ENCODE data around the gene MYOM3. TPM values are rescaled to one million over a fixed set of nuclear protein-coding genes. Genes with fewer than 3 reads are reported as not detected.

The MYOM3 gene
- total RNA-seq, 1 donor from 2014 or later, result 0.25 TPM

DNA sequence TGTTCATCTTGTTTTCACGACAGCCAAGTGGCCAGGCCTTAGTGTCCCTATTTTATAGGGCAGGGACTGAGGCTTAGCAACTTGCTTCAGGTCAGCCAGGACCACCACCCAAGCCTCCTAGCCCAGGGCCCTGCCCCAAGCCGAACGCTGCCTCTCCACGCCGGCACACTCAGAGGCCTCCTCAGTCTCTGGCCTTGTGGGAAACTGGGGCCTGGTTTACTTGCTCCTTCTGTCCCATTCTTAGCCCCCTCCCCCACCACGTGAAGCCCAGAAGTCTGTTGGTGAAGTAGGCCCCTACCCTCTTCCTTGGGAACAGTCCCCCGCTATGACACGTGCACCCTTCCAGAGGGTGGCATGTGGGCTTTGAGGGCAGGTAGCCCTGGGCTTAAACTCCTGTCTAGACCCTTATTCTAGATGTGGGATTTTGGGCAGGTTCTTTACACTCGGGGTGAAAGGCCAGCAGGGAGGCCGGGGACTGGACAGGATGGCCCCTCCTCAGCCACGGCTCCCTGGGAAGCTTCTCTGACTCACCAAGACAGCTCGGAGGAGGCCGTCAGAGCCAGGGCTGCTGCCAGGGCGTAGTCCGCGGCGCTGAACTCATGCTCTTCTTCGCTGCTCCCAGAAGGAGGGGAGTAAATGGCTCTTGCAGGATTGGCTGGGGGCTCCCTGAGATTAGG lies 4.3 kb downstream of the MYOM3 start:
- H3K27me3 ChIP-seq, result no peaks in the 10 kb centered on the region
- DNase-seq (ENCODE audit: extremely low spot score in 2 of 2), result no peak
- intact Hi-C loops (cut with DNase I), result no loop called here
- H3K4me1 ChIP-seq, result peaks cover 36% of the 10 kb centered on the region
- TF ChIP-seq POLR2AphosphoS5 (IDR thresholded peaks at IDR 0.05; ENCODE audit: insufficient read depth in 1 of 2, low read depth in 1 of 2) (no peak), POLR2A (IDR thresholded peaks at IDR 0.05) (no peak)
- TF ChIP-seq, protein P1, sequence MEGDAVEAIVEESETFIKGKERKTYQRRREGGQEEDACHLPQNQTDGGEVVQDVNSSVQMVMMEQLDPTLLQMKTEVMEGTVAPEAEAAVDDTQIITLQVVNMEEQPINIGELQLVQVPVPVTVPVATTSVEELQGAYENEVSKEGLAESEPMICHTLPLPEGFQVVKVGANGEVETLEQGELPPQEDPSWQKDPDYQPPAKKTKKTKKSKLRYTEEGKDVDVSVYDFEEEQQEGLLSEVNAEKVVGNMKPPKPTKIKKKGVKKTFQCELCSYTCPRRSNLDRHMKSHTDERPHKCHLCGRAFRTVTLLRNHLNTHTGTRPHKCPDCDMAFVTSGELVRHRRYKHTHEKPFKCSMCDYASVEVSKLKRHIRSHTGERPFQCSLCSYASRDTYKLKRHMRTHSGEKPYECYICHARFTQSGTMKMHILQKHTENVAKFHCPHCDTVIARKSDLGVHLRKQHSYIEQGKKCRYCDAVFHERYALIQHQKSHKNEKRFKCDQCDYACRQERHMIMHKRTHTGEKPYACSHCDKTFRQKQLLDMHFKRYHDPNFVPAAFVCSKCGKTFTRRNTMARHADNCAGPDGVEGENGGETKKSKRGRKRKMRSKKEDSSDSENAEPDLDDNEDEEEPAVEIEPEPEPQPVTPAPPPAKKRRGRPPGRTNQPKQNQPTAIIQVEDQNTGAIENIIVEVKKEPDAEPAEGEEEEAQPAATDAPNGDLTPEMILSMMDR (IDR thresholded peaks at IDR 0.05), result no peak
- no peak overlapping the region for H3K4me3 ChIP-seq
- no peak overlapping the region for H3K27ac ChIP-seq
- H3K9me3 ChIP-seq, result no peaks in the 10 kb centered on the region
- H3K36me3 ChIP-seq, result no peaks in the 10 kb centered on the region

DNA sequence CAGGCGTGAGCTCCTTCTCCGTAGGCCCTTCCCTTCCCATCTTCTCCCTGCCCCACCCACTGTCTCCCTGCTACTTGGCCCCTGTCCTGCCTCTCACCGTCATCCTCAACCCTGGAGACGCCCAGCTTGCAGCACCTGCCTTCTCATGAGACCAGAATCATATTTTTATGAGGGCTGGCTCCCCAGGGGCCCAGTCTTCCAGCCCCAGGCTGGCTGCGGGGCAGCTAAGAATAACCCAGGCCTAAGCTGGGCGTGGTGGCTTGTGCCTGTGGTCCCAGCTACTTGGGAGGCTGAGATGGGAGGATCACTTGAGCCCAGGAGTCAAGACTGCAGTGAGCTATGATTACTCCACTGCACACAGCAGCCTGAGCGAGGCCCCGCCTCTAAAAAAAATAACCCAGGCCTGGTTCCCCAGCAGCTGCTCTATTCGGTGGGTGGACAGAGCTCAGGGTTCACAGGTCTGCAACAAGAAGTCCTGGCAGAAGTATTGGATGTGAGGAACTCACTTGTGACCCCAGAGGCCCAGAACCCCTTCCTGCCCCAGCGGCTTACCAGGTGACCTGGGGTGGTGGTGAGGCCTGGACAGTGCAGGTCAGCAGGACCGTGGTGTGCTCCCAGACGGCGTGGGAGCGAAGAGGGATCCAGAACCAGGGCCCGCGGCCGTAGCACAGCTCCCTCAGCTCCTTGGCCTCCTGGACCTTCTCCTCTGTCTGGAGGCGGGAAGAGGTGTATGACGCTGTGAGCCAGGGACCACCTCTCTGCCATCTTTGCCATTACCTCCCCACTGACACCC lies 6.4 kb downstream of the MYOM3 start:
- no peaks in the 10 kb centered on the region for H3K36me3 ChIP-seq
- no peak for DNase-seq (ENCODE audit: extremely low spot score in 2 of 2)
- no peaks in the 10 kb centered on the region for H3K9me3 ChIP-seq
- peaks cover 16% of the 10 kb centered on the region for H3K4me1 ChIP-seq
- no peak for TF ChIP-seq POLR2A (IDR thresholded peaks at IDR 0.05)
- TF ChIP-seq POLR2AphosphoS5 (IDR thresholded peaks at IDR 0.05; ENCODE audit: insufficient read depth in 1 of 2, low read depth in 1 of 2), result no peak
- TF ChIP-seq, protein P1 (IDR thresholded peaks at IDR 0.05), result no peak
- no peak overlapping the region for H3K4me3 ChIP-seq
- no peaks in the 10 kb centered on the region for H3K27me3 ChIP-seq
- H3K27ac ChIP-seq, result no peak overlapping the region
- intact Hi-C loops (cut with DNase I), result no loop called here

DNA sequence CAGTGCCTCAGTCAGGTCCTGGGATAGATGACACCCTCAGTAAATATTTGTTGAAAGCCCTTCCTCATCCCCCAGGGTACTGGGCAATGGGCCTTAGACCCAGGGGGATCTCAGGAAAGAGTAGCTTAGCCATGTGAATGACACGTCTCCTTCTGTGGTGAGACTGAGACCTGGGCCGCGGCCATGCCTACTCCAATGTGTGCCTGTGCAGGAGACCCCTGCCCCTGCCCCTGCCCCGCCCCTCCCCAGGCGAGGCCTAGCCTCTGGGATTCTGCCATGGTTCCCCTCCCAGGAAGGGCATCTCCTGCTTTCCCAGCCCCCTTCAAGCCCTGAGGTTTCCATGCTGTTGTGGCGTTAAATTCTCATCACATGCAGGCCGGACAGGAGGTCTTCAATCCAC lies 7.1 kb downstream of the MYOM3 start:
- DNase-seq (ENCODE audit: extremely low spot score in 2 of 2), result no peak
- no peaks in the 10 kb centered on the region for H3K36me3 ChIP-seq
- H3K9me3 ChIP-seq, result no peaks in the 10 kb centered on the region
- no peak overlapping the region for H3K27ac ChIP-seq
- TF ChIP-seq POLR2A (IDR thresholded peaks at IDR 0.05) (no peak), POLR2AphosphoS5 (IDR thresholded peaks at IDR 0.05; ENCODE audit: insufficient read depth in 1 of 2, low read depth in 1 of 2) (no peak)
- TF ChIP-seq, protein P1 (IDR thresholded peaks at IDR 0.05), result no peak
- no peaks in the 10 kb centered on the region for H3K27me3 ChIP-seq
- H3K4me1 ChIP-seq, result peaks cover 13% of the 10 kb centered on the region
- no peak overlapping the region for H3K4me3 ChIP-seq
- intact Hi-C loops (cut with DNase I), result no loop called here

DNA sequence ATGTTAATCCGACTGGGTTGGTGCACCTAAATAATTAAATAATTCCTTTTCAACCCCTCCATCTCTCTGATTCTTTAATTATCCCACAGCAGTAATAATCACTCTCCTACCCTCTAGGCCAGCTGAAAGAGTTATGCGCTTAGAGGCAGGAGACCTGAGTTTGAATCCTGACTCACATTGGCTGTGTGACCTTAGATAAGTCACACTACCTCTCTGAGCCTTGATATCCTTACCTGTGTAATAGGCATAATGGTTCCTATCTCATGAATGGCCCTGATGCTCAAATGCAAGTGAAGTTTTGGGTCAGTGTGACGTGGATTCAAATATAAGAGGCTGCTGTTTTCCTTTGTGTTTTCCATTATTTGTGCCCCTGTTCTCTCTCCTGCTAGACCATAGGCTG lies 8.1 kb downstream of the MYOM3 start:
- no peak overlapping the region for H3K27ac ChIP-seq
- no peaks in the 10 kb centered on the region for H3K9me3 ChIP-seq
- TF ChIP-seq POLR2A (IDR thresholded peaks at IDR 0.05), result no peak
- no peak for TF ChIP-seq POLR2AphosphoS5 (IDR thresholded peaks at IDR 0.05; ENCODE audit: insufficient read depth in 1 of 2, low read depth in 1 of 2)
- TF ChIP-seq, protein P1 (IDR thresholded peaks at IDR 0.05), result no peak
- H3K27me3 ChIP-seq, result no peaks in the 10 kb centered on the region
- intact Hi-C loops (cut with DNase I), result no loop called here
- H3K4me3 ChIP-seq, result no peak overlapping the region
- H3K4me1 ChIP-seq, result peaks cover 7% of the 10 kb centered on the region
- no peak for DNase-seq (ENCODE audit: extremely low spot score in 2 of 2)
- H3K36me3 ChIP-seq, result no peaks in the 10 kb centered on the region

DNA sequence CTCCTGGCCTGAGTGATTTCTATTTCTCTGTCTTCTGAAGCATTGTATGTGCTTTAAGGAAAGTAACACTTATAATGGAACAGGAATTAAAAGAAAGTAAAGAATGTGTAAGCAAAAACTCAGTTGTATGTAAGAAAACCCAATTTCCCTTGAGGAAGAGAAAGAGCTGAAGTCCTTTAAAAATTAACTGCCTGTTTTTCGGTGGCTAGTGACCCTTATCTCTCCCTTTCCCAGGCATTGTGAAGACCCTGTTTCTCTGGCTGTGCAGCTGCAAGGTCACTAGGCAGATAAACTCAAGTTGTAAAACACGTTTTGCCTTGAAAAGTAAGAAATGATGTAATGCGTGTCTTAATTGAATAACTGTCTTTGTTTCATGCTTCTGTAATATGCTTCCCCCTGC lies 8.5 kb downstream of the MYOM3 start:
- H3K36me3 ChIP-seq, result no peaks in the 10 kb centered on the region
- no peaks in the 10 kb centered on the region for H3K27me3 ChIP-seq
- TF ChIP-seq POLR2AphosphoS5 (IDR thresholded peaks at IDR 0.05; ENCODE audit: insufficient read depth in 1 of 2, low read depth in 1 of 2), result no peak
- TF ChIP-seq, protein P1 (IDR thresholded peaks at IDR 0.05), result no peak
- no peak for TF ChIP-seq POLR2A (IDR thresholded peaks at IDR 0.05)
- peaks cover 4% of the 10 kb centered on the region for H3K4me1 ChIP-seq
- no peak overlapping the region for H3K4me3 ChIP-seq
- H3K9me3 ChIP-seq, result no peaks in the 10 kb centered on the region
- DNase-seq (ENCODE audit: extremely low spot score in 2 of 2), result no peak
- H3K27ac ChIP-seq, result no peak overlapping the region
- intact Hi-C loops (cut with DNase I), result no loop called here

Measured in vagina (tissue), 2 donors.